ENCODE measurements around the gene MMP14. TPM values are rescaled to one million over a fixed set of nuclear protein-coding genes. Genes with fewer than 3 reads are reported as not detected.
A peak's percentile ranks its signal among the peaks of the same experiment; 100 is the strongest.

MMP14 gene
- total and polyA plus RNA-seq, 2 experiments from 2014 or later, result 21.4 to 160 TPM

- H3K4me1 ChIP-seq (ENCODE audit: insufficient read depth), result peaks cover 27% of the 10 kb centered on the region
- H3K27ac ChIP-seq, result peak overlapping the region; percentile 91
- no peaks in the 10 kb centered on the region for H3K36me3 ChIP-seq (replicated peaks; ENCODE audit: insufficient read depth, low read depth)
- H4K20me1 ChIP-seq (ENCODE audit: insufficient read depth, poor library complexity, severe bottlenecking), result no peaks in the 10 kb centered on the region
- 61% methylated on average over 5 of the region's 5 CpGs for WGBS (ENCODE audit: low lambda C conversion rate, missing lambda C conversion rate)
- H3K4me2 ChIP-seq, result peak overlapping the region; percentile 40
- H2AFZ ChIP-seq, result no peak overlapping the region
- peak; percentile 41 for DNase-seq (ENCODE audit: low spot score)
- H3K9me3 ChIP-seq (ENCODE audit: low read depth), result no peaks in the 10 kb centered on the region
- TF ChIP-seq EZH2 (IDR thresholded peaks at IDR 0.05; ENCODE audit: borderline replicate concordance), result no peak
- no peak for TF ChIP-seq CTCF (IDR thresholded peaks at IDR 0.05; ENCODE audit: poor library complexity)
- TF ChIP-seq EZH2phosphoT487 (IDR thresholded peaks at IDR 0.05; ENCODE audit: low read depth, severe bottlenecking, unreplicated experiment), result no peak
- no peak overlapping the region for H3K4me3 ChIP-seq
- H3K27me3 ChIP-seq, result no peaks in the 10 kb centered on the region
- no peaks in the 10 kb centered on the region for H3K9me2 ChIP-seq (replicated peaks; ENCODE audit: insufficient read depth)
- peaks cover 44% of the 10 kb centered on the region for H3K79me2 ChIP-seq
These were observed 40.2 kb upstream of the MMP14 start for GRCh38 chr14:22796087-22796707.

GRCh38 chr14:22797017-22797917 is 39.1 kb upstream of the MMP14 start:
- 38% methylated on average over 5 of the region's 5 CpGs for WGBS (ENCODE audit: low lambda C conversion rate, missing lambda C conversion rate)
- Histone ChIP-seq H3K9me3 (ENCODE audit: low read depth) (no peaks in the 10 kb centered on the region), H3K9me2 (replicated peaks; ENCODE audit: insufficient read depth) (no peaks in the 10 kb centered on the region), H3K79me2 (peaks cover 50% of the 10 kb centered on the region), H4K20me1 (ENCODE audit: insufficient read depth, poor library complexity, severe bottlenecking) (no peaks in the 10 kb centered on the region), H3K27me3 (no peaks in the 10 kb centered on the region), H3K4me2 (peak overlapping the region; percentile 40), H3K36me3 (replicated peaks; ENCODE audit: insufficient read depth, low read depth) (no peaks in the 10 kb centered on the region), H3K4me3 (no peak overlapping the region), H2AFZ (no peak overlapping the region), H3K27ac (peak overlapping the region; percentile 91), H3K4me1 (ENCODE audit: insufficient read depth) (peaks cover 27% of the 10 kb centered on the region)
- DNase-seq (ENCODE audit: low spot score), result peak; percentile 27
- TF ChIP-seq EZH2 (IDR thresholded peaks at IDR 0.05; ENCODE audit: borderline replicate concordance) (no peak), EZH2phosphoT487 (IDR thresholded peaks at IDR 0.05; ENCODE audit: low read depth, severe bottlenecking, unreplicated experiment) (no peak), CTCF (IDR thresholded peaks at IDR 0.05; ENCODE audit: poor library complexity) (no peak)

- no peak overlapping the region for H2AFZ ChIP-seq
- TF ChIP-seq EZH2 (IDR thresholded peaks at IDR 0.05; ENCODE audit: borderline replicate concordance) (no peak), EZH2phosphoT487 (IDR thresholded peaks at IDR 0.05; ENCODE audit: low read depth, severe bottlenecking, unreplicated experiment) (no peak), CTCF (IDR thresholded peaks at IDR 0.05; ENCODE audit: poor library complexity) (no peak)
- no peaks in the 10 kb centered on the region for H3K9me3 ChIP-seq (ENCODE audit: low read depth)
- H3K9me2 ChIP-seq (replicated peaks; ENCODE audit: insufficient read depth), result no peaks in the 10 kb centered on the region
- H3K27ac ChIP-seq, result peak overlapping the region; percentile 91
- no peaks in the 10 kb centered on the region for H3K27me3 ChIP-seq
- H3K36me3 ChIP-seq (replicated peaks; ENCODE audit: insufficient read depth, low read depth), result no peaks in the 10 kb centered on the region
- peaks cover 27% of the 10 kb centered on the region for H3K4me1 ChIP-seq (ENCODE audit: insufficient read depth)
- H4K20me1 ChIP-seq (ENCODE audit: insufficient read depth, poor library complexity, severe bottlenecking), result no peaks in the 10 kb centered on the region
- DNase-seq (ENCODE audit: low spot score), result no peak
- no peak overlapping the region for H3K4me3 ChIP-seq
- H3K4me2 ChIP-seq, result no peak overlapping the region
- H3K79me2 ChIP-seq, result peaks cover 57% of the 10 kb centered on the region
- WGBS (ENCODE audit: low lambda C conversion rate, missing lambda C conversion rate), result 73% methylated on average over 2 of the region's 2 CpGs
These were observed 37.9 kb upstream of the MMP14 start for GRCh38 chr14:22798528-22798927.

Measured in hepatocyte (in vitro differentiated cells).